Putamen (tissue), 1 donor: Measurements from ENCODE around the gene ADAMTS2.

Experiments used
- DNase-seq: peaks from one replicate; pipeline ENCODE4 v3.0.0-alpha.2; 2016; ENCODE audit warnings: low spot score

The ADAMTS2 gene

GRCh38 chr5:179177711-179178575, 167.3 kb downstream of the ADAMTS2 start:
- DNase-seq, result no peak

GRCh38 chr5:179176571-179177230, 168.6 kb downstream of the ADAMTS2 start:
- DNase-seq, result peak; percentile 45

- no peak for DNase-seq
These were observed 169.1 kb downstream of the ADAMTS2 start for GRCh38 chr5:179176166-179176565.

- no peak for DNase-seq
These were observed 173.2 kb downstream of the ADAMTS2 start for GRCh38 chr5:179171816-179172745.

- DNase-seq, result no peak
These were observed 173.9 kb downstream of the ADAMTS2 start for GRCh38 chr5:179171251-179171815.

GRCh38 chr5:179170606-179171005, 174.7 kb downstream of the ADAMTS2 start:
- DNase-seq, result no peak

- no peak for DNase-seq
These were observed 175.4 kb downstream of the ADAMTS2 start for GRCh38 chr5:179169836-179170235.

- DNase-seq, result no peak
These were observed 176.6 kb downstream of the ADAMTS2 start for GRCh38 chr5:179168664-179169063.

- no peak for DNase-seq
These were observed 177.3 kb downstream of the ADAMTS2 start for GRCh38 chr5:179167871-179168451.

GRCh38 chr5:179166886-179167841, 178.1 kb downstream of the ADAMTS2 start:
- peak; percentile 47 for DNase-seq

- no peak for DNase-seq
These were observed 178.9 kb downstream of the ADAMTS2 start for GRCh38 chr5:179166171-179166885.

GRCh38 chr5:179165421-179166170, 179.7 kb downstream of the ADAMTS2 start:
- DNase-seq, result no peak

- DNase-seq, result no peak
These were observed 180.6 kb downstream of the ADAMTS2 start for GRCh38 chr5:179164331-179165311.

GRCh38 chr5:179163236-179164155, 181.8 kb downstream of the ADAMTS2 start:
- no peak for DNase-seq

GRCh38 chr5:179162351-179163235, 182.7 kb downstream of the ADAMTS2 start:
- DNase-seq, result no peak

- DNase-seq, result no peak
These were observed 183.4 kb downstream of the ADAMTS2 start for GRCh38 chr5:179161901-179162300.
